Parathyroid adenoma (tissue), 2 donors: ENCODE measurements around the gene EFHC1.

ENCODE experiments used
- H2AFZ ChIP-seq: fragments of 300-600 bp; sonication (generic); one replicate; pipeline ENCODE4 v1.7.0; 2017; ENCODE audit warnings: antibody characterized with exemption, mild to moderate bottlenecking
- H3K27ac ChIP-seq: fragments of 300-600 bp; sonication (generic); one replicate; pipeline ENCODE4 v1.7.0; 2017
- H3K27me3 ChIP-seq: fragments of 300-600 bp; sonication (generic); one replicate; pipeline ENCODE4 v1.7.0; 2017; ENCODE audit warnings: low read length; ENCODE audit not compliant: control insufficient read depth, insufficient read depth
- H3K36me3 ChIP-seq: fragments of 300-600 bp; sonication (generic); one replicate; pipeline ENCODE4 v1.7.0; 2017; ENCODE audit warnings: low read length; ENCODE audit not compliant: control insufficient read depth, insufficient read depth
- H3K4me1 ChIP-seq: fragments of 300-600 bp; sonication (generic); one replicate; pipeline ENCODE4 v1.7.0; 2017; ENCODE audit warnings: control low read depth
- H3K4me2 ChIP-seq: fragments of 300-600 bp; sonication (generic); one replicate; pipeline ENCODE4 v1.7.0; 2017; ENCODE audit warnings: low read length
- H3K4me3 ChIP-seq: fragments of 300-600 bp; sonication (generic); one replicate; pipeline ENCODE4 v1.7.0; 2017; ENCODE audit warnings: low read depth, low read length
- H3K79me2 ChIP-seq: fragments of 300-600 bp; sonication (generic); one replicate; pipeline ENCODE4 v1.7.0; 2017; ENCODE audit warnings: control low read depth
- H3K9ac ChIP-seq: fragments of 300-600 bp; sonication (generic); one replicate; pipeline ENCODE4 v1.7.0; 2017; ENCODE audit warnings: mild to moderate bottlenecking
- H3K9me3 ChIP-seq: fragments of 300-600 bp; sonication (generic); one replicate; pipeline ENCODE4 v1.7.0; 2017; ENCODE audit warnings: low read length; ENCODE audit not compliant: control insufficient read depth
- TF ChIP-seq, protein P1 (sequence below): fragments of 300-600 bp; sonication (generic); IDR thresholded peaks from one replicate; pipeline ENCODE4 v1.7.0; 2017; ENCODE audit warnings: antibody characterized with exemption, mild to moderate bottlenecking
- donor health status: primary hyperparathyroidism.

Gene EFHC1

DNA sequence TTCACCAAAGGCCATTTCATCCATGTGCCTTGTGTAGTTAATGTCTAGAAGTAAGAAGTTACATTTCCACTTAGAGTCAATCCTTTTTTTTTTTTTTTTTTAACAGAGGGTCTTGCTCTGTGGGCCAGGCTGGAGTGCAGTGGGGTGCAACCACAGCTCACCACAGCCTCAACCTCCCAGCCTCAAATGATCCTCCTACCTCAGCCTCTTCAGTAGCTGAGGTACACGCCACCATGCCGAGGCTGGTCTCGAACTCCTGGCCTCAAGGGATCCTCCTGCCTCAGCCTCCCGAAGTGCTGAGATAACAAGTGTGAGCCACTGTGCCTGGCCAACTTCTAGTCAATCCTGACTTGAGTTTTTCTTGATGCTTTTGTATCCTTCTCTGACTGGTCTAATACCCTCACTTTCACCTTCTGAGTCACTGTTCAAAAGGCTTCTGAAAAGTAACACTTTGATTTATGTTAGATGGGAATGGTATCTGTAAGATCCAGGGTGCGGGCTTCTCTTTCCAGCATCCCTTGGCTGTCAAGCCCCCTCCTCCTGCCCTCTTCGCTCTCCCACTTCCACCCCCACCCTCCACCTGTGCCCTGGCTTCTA is 134.6 kb downstream of the EFHC1 start:
- Histone ChIP-seq H3K36me3 (no peaks in the 10 kb centered on the region), H3K9me3 (no peaks in the 10 kb centered on the region), H3K79me2 (no peaks in the 10 kb centered on the region), H3K4me3 (no peak overlapping the region), H3K4me1 (peaks cover 6% of the 10 kb centered on the region), H3K9ac (no peak overlapping the region), H3K27me3 (no peaks in the 10 kb centered on the region), H2AFZ (no peak overlapping the region), H3K4me2 (no peak overlapping the region), H3K27ac (no peak overlapping the region)
- TF ChIP-seq, protein P1, sequence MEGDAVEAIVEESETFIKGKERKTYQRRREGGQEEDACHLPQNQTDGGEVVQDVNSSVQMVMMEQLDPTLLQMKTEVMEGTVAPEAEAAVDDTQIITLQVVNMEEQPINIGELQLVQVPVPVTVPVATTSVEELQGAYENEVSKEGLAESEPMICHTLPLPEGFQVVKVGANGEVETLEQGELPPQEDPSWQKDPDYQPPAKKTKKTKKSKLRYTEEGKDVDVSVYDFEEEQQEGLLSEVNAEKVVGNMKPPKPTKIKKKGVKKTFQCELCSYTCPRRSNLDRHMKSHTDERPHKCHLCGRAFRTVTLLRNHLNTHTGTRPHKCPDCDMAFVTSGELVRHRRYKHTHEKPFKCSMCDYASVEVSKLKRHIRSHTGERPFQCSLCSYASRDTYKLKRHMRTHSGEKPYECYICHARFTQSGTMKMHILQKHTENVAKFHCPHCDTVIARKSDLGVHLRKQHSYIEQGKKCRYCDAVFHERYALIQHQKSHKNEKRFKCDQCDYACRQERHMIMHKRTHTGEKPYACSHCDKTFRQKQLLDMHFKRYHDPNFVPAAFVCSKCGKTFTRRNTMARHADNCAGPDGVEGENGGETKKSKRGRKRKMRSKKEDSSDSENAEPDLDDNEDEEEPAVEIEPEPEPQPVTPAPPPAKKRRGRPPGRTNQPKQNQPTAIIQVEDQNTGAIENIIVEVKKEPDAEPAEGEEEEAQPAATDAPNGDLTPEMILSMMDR, result no peak

DNA sequence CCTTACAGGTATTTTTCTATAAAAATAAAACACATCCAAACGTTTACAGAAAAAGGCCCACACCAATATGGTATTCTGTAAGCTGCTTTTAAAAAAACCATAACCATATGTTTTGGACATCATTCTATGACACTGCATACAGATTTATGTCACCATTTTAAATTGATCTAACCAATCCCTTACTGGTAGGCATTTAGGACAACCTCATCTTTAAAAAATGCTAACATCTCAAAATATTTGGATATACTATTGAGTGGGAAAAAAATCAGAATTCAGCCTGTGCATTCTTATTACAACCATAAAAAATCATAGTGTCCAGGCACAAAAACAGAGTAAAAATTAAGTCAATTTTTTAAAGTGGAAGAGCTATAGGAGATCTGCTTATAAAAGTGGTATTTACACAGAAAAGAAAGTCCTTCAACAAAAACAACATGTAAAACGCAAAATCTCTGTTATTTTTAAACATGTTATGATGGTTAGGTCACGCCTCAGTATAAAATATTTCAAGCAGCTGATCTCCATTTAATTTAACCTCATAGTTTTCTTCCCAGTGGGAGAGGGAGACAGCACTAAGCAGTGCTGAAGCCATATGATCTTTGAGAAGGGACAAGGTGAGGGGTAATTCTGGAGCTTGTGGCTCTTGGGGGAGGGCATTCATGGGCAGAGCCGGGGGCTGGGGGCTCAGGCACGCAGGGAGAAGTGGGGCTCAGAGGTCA is 135.5 kb downstream of the EFHC1 start:
- Histone ChIP-seq H3K27me3 (no peaks in the 10 kb centered on the region), H3K9me3 (no peaks in the 10 kb centered on the region), H3K27ac (no peak overlapping the region), H3K4me2 (no peak overlapping the region), H2AFZ (no peak overlapping the region), H3K79me2 (no peaks in the 10 kb centered on the region), H3K9ac (no peak overlapping the region), H3K4me3 (no peak overlapping the region), H3K36me3 (no peaks in the 10 kb centered on the region), H3K4me1 (peaks cover 6% of the 10 kb centered on the region)
- TF ChIP-seq, protein P1, result no peak

DNA sequence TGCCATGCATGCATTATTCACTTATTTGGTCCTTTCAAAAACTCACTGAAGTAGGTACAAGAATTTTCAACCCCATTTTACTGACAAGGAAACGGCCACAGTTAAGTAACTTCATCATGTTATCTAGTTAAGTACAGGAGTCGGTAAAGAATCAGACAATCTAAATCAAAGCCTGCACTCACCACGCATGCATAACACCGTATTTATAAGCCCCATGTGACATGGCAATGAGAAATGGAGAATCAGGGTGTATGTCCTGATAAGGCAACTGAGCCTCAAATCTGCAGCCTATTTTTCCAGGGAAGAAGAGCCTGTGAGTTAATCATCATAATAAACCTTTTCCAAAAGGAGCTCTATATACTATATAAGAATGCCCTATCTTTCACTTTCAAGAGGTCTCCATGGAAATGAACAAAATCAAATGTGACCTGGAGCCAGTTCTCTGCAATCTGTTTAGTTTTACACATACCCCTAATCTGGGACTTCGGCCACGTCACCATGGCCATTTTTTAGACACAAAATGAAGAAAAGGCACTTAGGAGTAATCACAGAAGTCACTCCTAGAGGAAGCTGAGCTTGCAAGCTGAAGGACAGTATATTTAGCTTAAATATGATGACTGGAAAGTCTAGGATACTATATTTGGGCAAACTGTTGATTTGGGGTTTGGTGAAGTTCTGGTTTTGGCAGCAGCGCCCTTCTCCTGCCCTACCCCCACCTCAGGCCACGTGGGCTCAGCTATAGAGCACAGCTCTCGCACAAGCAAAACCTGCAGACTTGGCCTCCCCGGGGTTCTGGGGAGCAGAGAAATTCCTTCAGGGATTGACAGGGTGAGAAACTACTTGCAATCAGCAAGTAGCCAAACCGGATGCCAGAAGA is 137.5 kb downstream of the EFHC1 start:
- H3K4me3 ChIP-seq, result no peak overlapping the region
- no peak overlapping the region for H2AFZ ChIP-seq
- H3K27ac ChIP-seq, result no peak overlapping the region
- no peak overlapping the region for H3K9ac ChIP-seq
- TF ChIP-seq, protein P1, result no peak
- no peaks in the 10 kb centered on the region for H3K79me2 ChIP-seq
- no peaks in the 10 kb centered on the region for H3K9me3 ChIP-seq
- no peaks in the 10 kb centered on the region for H3K27me3 ChIP-seq
- no peaks in the 10 kb centered on the region for H3K36me3 ChIP-seq
- H3K4me1 ChIP-seq, result no peaks in the 10 kb centered on the region
- no peak overlapping the region for H3K4me2 ChIP-seq

DNA sequence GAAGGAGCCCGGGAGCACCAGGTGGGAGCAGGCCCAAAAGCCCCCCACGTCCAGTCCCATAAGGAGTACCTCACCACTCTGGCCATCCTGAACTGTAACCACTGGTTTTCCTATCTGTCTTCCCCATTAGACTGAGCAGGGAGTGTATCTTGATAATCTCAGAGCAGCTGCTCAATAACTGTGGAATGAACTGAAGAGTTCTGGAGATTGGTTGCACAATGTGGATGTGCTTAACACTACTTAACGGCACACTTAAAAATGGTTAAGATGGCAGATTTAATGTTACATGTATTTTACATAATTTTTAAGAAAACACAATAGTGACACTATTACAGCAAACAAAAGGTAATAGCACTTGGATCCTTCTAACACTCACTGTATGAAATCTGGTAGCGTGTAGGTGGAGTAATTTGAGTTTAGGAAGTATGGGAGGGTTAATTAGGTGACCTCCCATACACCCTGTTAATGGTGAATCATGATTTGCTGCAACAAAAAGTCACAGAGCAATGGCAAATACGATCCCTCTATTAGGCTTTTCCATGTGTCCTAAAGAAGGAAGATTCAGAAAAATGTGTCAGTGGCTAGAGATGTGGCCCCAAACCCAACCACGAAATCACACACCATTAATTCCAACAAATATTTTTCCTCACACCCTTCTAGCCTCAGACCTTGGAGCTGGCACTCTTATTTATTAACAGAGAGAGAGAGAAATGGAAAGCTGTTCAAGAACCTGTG is 138.3 kb downstream of the EFHC1 start:
- Histone ChIP-seq H3K4me3 (no peak overlapping the region), H3K27ac (no peak overlapping the region), H3K79me2 (no peaks in the 10 kb centered on the region), H3K9ac (no peak overlapping the region), H2AFZ (no peak overlapping the region), H3K36me3 (no peaks in the 10 kb centered on the region), H3K4me2 (no peak overlapping the region), H3K9me3 (no peaks in the 10 kb centered on the region), H3K4me1 (no peaks in the 10 kb centered on the region), H3K27me3 (no peaks in the 10 kb centered on the region)
- TF ChIP-seq, protein P1, result no peak
